ENCODE data around the gene VRK3. TPM values are rescaled to one million over a fixed set of nuclear protein-coding genes. Genes with fewer than 3 reads are reported as not detected.

The VRK3 gene
- total RNA-seq, 1 experiment from 2014 or later = 33.4 TPM

DNA sequence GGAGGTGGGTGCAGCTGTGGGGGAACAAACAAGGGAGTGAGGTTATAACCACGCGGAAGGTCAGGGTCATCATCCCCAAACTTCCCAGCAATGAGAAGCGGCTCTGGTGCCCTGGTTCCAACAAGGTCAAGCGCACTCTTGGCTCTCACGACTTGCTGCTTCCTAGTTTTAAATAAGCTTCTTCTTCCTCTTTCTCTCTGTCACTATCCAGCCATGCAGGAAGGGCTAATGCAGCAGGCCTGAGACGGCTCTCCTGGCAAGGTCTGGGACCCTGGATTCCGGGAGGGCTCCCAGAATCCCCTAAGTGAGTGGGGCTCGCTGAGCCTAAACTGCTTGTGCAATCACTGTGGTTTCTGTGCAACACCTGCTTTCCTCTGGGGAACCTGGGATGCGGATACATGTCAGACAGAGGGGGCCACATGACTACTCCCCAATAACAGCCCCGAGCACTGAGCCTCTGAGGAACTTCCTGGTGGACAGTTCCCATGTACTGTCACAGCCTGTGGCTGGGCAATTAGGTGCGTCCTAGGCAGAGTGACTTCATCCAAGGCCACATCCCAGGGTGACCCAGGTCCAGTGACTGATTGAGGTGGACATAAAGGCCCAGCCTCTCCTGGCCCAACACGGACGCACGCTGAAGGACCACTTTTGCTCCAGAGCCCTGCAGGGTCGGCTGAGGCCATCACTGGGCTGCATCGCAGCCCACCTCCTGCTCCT, 24.2 kb downstream of the VRK3 start:
- no peak for DNase-seq (ENCODE audit: low spot score)
- TF ChIP-seq, protein P1, sequence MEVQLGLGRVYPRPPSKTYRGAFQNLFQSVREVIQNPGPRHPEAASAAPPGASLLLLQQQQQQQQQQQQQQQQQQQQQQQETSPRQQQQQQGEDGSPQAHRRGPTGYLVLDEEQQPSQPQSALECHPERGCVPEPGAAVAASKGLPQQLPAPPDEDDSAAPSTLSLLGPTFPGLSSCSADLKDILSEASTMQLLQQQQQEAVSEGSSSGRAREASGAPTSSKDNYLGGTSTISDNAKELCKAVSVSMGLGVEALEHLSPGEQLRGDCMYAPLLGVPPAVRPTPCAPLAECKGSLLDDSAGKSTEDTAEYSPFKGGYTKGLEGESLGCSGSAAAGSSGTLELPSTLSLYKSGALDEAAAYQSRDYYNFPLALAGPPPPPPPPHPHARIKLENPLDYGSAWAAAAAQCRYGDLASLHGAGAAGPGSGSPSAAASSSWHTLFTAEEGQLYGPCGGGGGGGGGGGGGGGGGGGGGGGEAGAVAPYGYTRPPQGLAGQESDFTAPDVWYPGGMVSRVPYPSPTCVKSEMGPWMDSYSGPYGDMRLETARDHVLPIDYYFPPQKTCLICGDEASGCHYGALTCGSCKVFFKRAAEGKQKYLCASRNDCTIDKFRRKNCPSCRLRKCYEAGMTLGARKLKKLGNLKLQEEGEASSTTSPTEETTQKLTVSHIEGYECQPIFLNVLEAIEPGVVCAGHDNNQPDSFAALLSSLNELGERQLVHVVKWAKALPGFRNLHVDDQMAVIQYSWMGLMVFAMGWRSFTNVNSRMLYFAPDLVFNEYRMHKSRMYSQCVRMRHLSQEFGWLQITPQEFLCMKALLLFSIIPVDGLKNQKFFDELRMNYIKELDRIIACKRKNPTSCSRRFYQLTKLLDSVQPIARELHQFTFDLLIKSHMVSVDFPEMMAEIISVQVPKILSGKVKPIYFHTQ (CRISPR knock-in tag; IDR thresholded peaks at IDR 0.05) = no peak
- TF ChIP-seq NR1H2 (CRISPR knock-in tag; IDR thresholded peaks at IDR 0.05) (no peak), PRRX2 (CRISPR knock-in tag; IDR thresholded peaks at IDR 0.05) (no peak), CREM (CRISPR knock-in tag; IDR thresholded peaks at IDR 0.05) (no peak), HMGA2 (CRISPR knock-in tag; IDR thresholded peaks at IDR 0.05) (no peak), CBFB (CRISPR knock-in tag; IDR thresholded peaks at IDR 0.05; ENCODE audit: low read depth) (no peak), ZNF219 (CRISPR knock-in tag; IDR thresholded peaks at IDR 0.05; ENCODE audit: borderline replicate concordance) (no peak), ESRRA (CRISPR knock-in tag; IDR thresholded peaks at IDR 0.05; ENCODE audit: borderline replicate concordance) (no peak), ZNF138 (CRISPR knock-in tag; conservative IDR thresholded peaks at IDR 0.05) (no peak)
- TF ChIP-seq, protein P2, sequence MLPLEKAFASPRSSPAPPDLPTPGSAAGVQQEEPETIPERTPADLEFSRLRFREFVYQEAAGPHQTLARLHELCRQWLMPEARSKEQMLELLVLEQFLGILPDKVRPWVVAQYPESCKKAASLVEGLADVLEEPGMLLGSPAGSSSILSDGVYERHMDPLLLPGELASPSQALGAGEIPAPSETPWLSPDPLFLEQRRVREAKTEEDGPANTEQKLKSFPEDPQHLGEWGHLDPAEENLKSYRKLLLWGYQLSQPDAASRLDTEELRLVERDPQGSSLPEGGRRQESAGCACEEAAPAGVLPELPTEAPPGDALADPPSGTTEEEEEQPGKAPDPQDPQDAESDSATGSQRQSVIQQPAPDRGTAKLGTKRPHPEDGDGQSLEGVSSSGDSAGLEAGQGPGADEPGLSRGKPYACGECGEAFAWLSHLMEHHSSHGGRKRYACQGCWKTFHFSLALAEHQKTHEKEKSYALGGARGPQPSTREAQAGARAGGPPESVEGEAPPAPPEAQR (CRISPR knock-in tag; IDR thresholded peaks at IDR 0.05) = no peak
- TF ChIP-seq, protein P3, sequence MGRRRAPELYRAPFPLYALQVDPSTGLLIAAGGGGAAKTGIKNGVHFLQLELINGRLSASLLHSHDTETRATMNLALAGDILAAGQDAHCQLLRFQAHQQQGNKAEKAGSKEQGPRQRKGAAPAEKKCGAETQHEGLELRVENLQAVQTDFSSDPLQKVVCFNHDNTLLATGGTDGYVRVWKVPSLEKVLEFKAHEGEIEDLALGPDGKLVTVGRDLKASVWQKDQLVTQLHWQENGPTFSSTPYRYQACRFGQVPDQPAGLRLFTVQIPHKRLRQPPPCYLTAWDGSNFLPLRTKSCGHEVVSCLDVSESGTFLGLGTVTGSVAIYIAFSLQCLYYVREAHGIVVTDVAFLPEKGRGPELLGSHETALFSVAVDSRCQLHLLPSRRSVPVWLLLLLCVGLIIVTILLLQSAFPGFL (CRISPR knock-in tag; IDR thresholded peaks at IDR 0.05; ENCODE audit: borderline replicate concordance) = no peak
- TF ChIP-seq, protein P4, sequence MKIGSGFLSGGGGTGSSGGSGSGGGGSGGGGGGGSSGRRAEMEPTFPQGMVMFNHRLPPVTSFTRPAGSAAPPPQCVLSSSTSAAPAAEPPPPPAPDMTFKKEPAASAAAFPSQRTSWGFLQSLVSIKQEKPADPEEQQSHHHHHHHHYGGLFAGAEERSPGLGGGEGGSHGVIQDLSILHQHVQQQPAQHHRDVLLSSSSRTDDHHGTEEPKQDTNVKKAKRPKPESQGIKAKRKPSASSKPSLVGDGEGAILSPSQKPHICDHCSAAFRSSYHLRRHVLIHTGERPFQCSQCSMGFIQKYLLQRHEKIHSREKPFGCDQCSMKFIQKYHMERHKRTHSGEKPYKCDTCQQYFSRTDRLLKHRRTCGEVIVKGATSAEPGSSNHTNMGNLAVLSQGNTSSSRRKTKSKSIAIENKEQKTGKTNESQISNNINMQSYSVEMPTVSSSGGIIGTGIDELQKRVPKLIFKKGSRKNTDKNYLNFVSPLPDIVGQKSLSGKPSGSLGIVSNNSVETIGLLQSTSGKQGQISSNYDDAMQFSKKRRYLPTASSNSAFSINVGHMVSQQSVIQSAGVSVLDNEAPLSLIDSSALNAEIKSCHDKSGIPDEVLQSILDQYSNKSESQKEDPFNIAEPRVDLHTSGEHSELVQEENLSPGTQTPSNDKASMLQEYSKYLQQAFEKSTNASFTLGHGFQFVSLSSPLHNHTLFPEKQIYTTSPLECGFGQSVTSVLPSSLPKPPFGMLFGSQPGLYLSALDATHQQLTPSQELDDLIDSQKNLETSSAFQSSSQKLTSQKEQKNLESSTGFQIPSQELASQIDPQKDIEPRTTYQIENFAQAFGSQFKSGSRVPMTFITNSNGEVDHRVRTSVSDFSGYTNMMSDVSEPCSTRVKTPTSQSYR (CRISPR knock-in tag; IDR thresholded peaks at IDR 0.05) = no peak
- TF ChIP-seq, protein P5, sequence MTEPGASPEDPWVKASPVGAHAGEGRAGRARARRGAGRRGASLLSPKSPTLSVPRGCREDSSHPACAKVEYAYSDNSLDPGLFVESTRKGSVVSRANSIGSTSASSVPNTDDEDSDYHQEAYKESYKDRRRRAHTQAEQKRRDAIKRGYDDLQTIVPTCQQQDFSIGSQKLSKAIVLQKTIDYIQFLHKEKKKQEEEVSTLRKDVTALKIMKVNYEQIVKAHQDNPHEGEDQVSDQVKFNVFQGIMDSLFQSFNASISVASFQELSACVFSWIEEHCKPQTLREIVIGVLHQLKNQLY (CRISPR knock-in tag; IDR thresholded peaks at IDR 0.05) = no peak
- TF ChIP-seq, protein P6, sequence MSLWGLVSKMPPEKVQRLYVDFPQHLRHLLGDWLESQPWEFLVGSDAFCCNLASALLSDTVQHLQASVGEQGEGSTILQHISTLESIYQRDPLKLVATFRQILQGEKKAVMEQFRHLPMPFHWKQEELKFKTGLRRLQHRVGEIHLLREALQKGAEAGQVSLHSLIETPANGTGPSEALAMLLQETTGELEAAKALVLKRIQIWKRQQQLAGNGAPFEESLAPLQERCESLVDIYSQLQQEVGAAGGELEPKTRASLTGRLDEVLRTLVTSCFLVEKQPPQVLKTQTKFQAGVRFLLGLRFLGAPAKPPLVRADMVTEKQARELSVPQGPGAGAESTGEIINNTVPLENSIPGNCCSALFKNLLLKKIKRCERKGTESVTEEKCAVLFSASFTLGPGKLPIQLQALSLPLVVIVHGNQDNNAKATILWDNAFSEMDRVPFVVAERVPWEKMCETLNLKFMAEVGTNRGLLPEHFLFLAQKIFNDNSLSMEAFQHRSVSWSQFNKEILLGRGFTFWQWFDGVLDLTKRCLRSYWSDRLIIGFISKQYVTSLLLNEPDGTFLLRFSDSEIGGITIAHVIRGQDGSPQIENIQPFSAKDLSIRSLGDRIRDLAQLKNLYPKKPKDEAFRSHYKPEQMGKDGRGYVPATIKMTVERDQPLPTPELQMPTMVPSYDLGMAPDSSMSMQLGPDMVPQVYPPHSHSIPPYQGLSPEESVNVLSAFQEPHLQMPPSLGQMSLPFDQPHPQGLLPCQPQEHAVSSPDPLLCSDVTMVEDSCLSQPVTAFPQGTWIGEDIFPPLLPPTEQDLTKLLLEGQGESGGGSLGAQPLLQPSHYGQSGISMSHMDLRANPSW (CRISPR knock-in tag; conservative IDR thresholded peaks at IDR 0.05; ENCODE audit: low read depth) = no peak
- TF ChIP-seq, protein P7, sequence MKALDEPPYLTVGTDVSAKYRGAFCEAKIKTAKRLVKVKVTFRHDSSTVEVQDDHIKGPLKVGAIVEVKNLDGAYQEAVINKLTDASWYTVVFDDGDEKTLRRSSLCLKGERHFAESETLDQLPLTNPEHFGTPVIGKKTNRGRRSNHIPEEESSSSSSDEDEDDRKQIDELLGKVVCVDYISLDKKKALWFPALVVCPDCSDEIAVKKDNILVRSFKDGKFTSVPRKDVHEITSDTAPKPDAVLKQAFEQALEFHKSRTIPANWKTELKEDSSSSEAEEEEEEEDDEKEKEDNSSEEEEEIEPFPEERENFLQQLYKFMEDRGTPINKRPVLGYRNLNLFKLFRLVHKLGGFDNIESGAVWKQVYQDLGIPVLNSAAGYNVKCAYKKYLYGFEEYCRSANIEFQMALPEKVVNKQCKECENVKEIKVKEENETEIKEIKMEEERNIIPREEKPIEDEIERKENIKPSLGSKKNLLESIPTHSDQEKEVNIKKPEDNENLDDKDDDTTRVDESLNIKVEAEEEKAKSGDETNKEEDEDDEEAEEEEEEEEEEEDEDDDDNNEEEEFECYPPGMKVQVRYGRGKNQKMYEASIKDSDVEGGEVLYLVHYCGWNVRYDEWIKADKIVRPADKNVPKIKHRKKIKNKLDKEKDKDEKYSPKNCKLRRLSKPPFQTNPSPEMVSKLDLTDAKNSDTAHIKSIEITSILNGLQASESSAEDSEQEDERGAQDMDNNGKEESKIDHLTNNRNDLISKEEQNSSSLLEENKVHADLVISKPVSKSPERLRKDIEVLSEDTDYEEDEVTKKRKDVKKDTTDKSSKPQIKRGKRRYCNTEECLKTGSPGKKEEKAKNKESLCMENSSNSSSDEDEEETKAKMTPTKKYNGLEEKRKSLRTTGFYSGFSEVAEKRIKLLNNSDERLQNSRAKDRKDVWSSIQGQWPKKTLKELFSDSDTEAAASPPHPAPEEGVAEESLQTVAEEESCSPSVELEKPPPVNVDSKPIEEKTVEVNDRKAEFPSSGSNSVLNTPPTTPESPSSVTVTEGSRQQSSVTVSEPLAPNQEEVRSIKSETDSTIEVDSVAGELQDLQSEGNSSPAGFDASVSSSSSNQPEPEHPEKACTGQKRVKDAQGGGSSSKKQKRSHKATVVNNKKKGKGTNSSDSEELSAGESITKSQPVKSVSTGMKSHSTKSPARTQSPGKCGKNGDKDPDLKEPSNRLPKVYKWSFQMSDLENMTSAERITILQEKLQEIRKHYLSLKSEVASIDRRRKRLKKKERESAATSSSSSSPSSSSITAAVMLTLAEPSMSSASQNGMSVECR (CRISPR knock-in tag; IDR thresholded peaks at IDR 0.05; ENCODE audit: borderline replicate concordance) = no peak
- TF ChIP-seq, protein P8, sequence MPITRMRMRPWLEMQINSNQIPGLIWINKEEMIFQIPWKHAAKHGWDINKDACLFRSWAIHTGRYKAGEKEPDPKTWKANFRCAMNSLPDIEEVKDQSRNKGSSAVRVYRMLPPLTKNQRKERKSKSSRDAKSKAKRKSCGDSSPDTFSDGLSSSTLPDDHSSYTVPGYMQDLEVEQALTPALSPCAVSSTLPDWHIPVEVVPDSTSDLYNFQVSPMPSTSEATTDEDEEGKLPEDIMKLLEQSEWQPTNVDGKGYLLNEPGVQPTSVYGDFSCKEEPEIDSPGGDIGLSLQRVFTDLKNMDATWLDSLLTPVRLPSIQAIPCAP (CRISPR knock-in tag; IDR thresholded peaks at IDR 0.05) = no peak
- Mint-ChIP-seq H3K4me3 (no peak overlapping the region), H3K27ac (no peak overlapping the region), H3K36me3 (peaks cover 11% of the 10 kb centered on the region), H3K4me1 (no peaks in the 10 kb centered on the region; the same call in 1 of the 2 replicates), H3K27me3 (ENCODE audit: low read depth) (no peaks in the 10 kb centered on the region), H3K9me3 (no peaks in the 10 kb centered on the region)
- ChIA-PET CTCF (interaction anchor here (2.5 kb wide), 1 partner anchor 8 kb away, joined by 8 read pairs; no protein-coding TSS in a partner anchor), POLR2A (no interaction called here)
- ATAC-seq = no peak

Data from WTC11 (cell line).